Body of pancreas (tissue), 4 donors: Measurements from ENCODE around the gene B3GALNT2. TPM values are rescaled to one million over a fixed set of nuclear protein-coding genes. Genes with fewer than 3 reads are reported as not detected.
"Not testable (repeated sequence)": the region's sequence is repeated elsewhere in the genome, so short reads cannot be mapped to it uniquely, and the experiment has no call there.

Source experiments
- ATAC-seq: fragments of 150-250 bp; one replicate; pipeline ENCODE4 v1.9.1; 2016
- DNase-seq, 4 donors: peaks; one replicate each; pipeline ENCODE4 v3.0.0-alpha.2; 2019
- H3K27ac ChIP-seq, 4 donors: fragments of 200-600 bp; sonication (generic); 1 replicate in 3 of 4; 2 replicates in 1 of 4; pipeline versions ENCODE4 v1.5.1 to v1.6.1; 2016 to 2019; ENCODE audit warnings: mild to moderate bottlenecking in 1 of 4, mixed read lengths in 1 of 4, moderate library complexity in 1 of 4
- H3K27me3 ChIP-seq, 2 donors: fragments of 200-600 bp; sonication (generic); one replicate each; pipeline ENCODE4 v1.6.0; 2016; ENCODE audit warnings: mild to moderate bottlenecking in 1 of 2
- H3K36me3 ChIP-seq, 2 donors: fragments of 200-600 bp; sonication (generic); replicated peaks in 1 of 2; 2 replicates each; pipeline ENCODE4 v1.5.1; 2016; ENCODE audit warnings: low read depth in 2 of 2; ENCODE audit not compliant: insufficient read depth in 1 of 2
- H3K4me1 ChIP-seq: fragments of 200-600 bp; sonication (generic); one replicate; pipeline ENCODE4 v1.6.0; 2016
- H3K4me3 ChIP-seq, 2 donors: fragments of 200-600 bp; sonication (generic); 1 replicate in 1 of 2; 2 replicates in 1 of 2; pipeline ENCODE4 v1.5.1; 2016 to 2019
- H3K9me3 ChIP-seq, 3 donors: fragments of 200-600 bp; sonication (generic); 1 replicate in 2 of 3; 2 replicates in 1 of 3; pipeline ENCODE4 v1.5.1; 2016
- CTCF ChIP-seq, 7 experiments: fragments of 450-650 bp in 4 of 7; fragments of 200-600 bp in 3 of 7; sonication (generic) in 3 of 7; IDR thresholded peaks; one replicate each; pipeline ENCODE4 v1.5.1; 2016 to 2019; ENCODE audit warnings: antibody characterized with exemption in 7 of 7
- POLR2A ChIP-seq, 3 donors: fragments of 450-650 bp; IDR thresholded peaks; one replicate each; pipeline ENCODE4 v1.6.1; 2016; ENCODE audit warnings: antibody characterized with exemption in 3 of 3, mild to moderate bottlenecking in 2 of 3
- WGBS, 2 donors: methylation state at CpG; one replicate each; pipeline ENCODE4 v1.1.5; 2017; 5-methylcytosine and 5-hydroxymethylcytosine counted together
- intact Hi-C: fragments of 100-400 bp; cut with DNase I; formaldehyde crosslinking; loops from one replicate; pipeline ENCODE4 v1.15.1; 2023
- total RNA-seq, 2 donors: library from RNA; depleted of rRNA; stranded (reverse); fragments of >200 nt; gene quantifications; one replicate each; pipeline ENCODE4 v1.1.0, GENCODE V29; 2016

B3GALNT2 gene
- total RNA-seq, 2 donors from 2014 or later = 33.6 to 52.9 TPM

GRCh38 chr1:235468004-235468403, 36.2 kb downstream of the B3GALNT2 start:
- peaks cover 0 to 19% of the 10 kb centered on the region in 2 donors for H3K36me3 ChIP-seq
- DNase-seq (peak in 1 of 4 donors; percentile 13), ATAC-seq (no peak)

GRCh38 chr1:235465066-235465465, 39.2 kb downstream of the B3GALNT2 start:
- H3K9me3 ChIP-seq = no peaks in the 10 kb centered on the region
- no peak for DNase-seq
- peaks cover 0 to 20% of the 10 kb centered on the region in 2 donors for H3K36me3 ChIP-seq
- ATAC-seq = no peak
- H3K4me1 ChIP-seq = no peaks in the 10 kb centered on the region
- no peak for TF ChIP-seq CTCF (IDR thresholded peaks at IDR 0.05)
- TF ChIP-seq POLR2A (IDR thresholded peaks at IDR 0.05) = no peak
- intact Hi-C loops = no loop called here
- H3K27ac ChIP-seq = no peak overlapping the region
- H3K27me3 ChIP-seq = no peaks in the 10 kb centered on the region
- WGBS, 2 donors = 98% methylated on average over 3 of the region's 3 CpGs
- H3K4me3 ChIP-seq = no peak overlapping the region

More at GRCh38 chr1:235468004-235468403, 36.2 kb downstream of the B3GALNT2 start:
- Histone ChIP-seq H3K27me3 (no peaks in the 10 kb centered on the region), H3K4me1 (no peaks in the 10 kb centered on the region), H3K27ac (peak overlapping the region in 1 of 4 donors; percentile 13), H3K9me3 (no peaks in the 10 kb centered on the region), H3K4me3 (no peak overlapping the region)
- intact Hi-C loops = no loop called here
- 57 to 58% methylated on average over 3 of the region's 3 CpGs for WGBS, 2 donors
- TF ChIP-seq CTCF (IDR thresholded peaks at IDR 0.05) (no peak), POLR2A (IDR thresholded peaks at IDR 0.05) (no peak)

GRCh38 chr1:235462832-235463231, 41.4 kb downstream of the B3GALNT2 start:
- ATAC-seq, H3K4me3 ChIP-seq, H3K4me1 ChIP-seq, H3K27me3 ChIP-seq, H3K9me3 ChIP-seq, H3K27ac ChIP-seq, DNase-seq, intact Hi-C loops: not testable (repeated sequence)
- peaks cover 0 to 13% of the 10 kb centered on the region in 2 donors for H3K36me3 ChIP-seq
- 94 to 97% methylated on average over 3 of the region's 3 CpGs for WGBS, 2 donors

GRCh38 chr1:235461954-235462353, 42.3 kb downstream of the B3GALNT2 start:
- TF ChIP-seq POLR2A (IDR thresholded peaks at IDR 0.05) (no peak), CTCF (IDR thresholded peaks at IDR 0.05) (no peak)
- no peak overlapping the region for H3K27ac ChIP-seq
- no peak overlapping the region for H3K4me3 ChIP-seq
- no peaks in the 10 kb centered on the region for H3K27me3 ChIP-seq
- peaks cover 0 to 13% of the 10 kb centered on the region in 2 donors for H3K36me3 ChIP-seq
- 74 to 95% methylated on average over 1 of the region's 1 CpG for WGBS, 2 donors
- no peak for DNase-seq
- intact Hi-C loops = no loop called here
- H3K4me1 ChIP-seq = no peaks in the 10 kb centered on the region
- H3K9me3 ChIP-seq = no peaks in the 10 kb centered on the region
- ATAC-seq = no peak

- Histone ChIP-seq H3K4me1 (no peaks in the 10 kb centered on the region), H3K4me3 (no peak overlapping the region), H3K27me3 (no peaks in the 10 kb centered on the region), H3K27ac (no peak overlapping the region), H3K9me3 (no peaks in the 10 kb centered on the region), H3K36me3 (peaks cover 0 to 8% of the 10 kb centered on the region in 2 donors)
- WGBS, 2 donors = 80 to 87% methylated on average over 5 of the region's 5 CpGs
- ATAC-seq (no peak), DNase-seq (no peak)
- intact Hi-C loops = no loop called here
- TF ChIP-seq POLR2A (IDR thresholded peaks at IDR 0.05) = no peak
Observed at GRCh38 chr1:235460770-235461169, 43.5 kb downstream of the B3GALNT2 start.

GRCh38 chr1:235457856-235458255, 46.4 kb downstream of the B3GALNT2 start:
- H3K27me3 ChIP-seq, H3K9me3 ChIP-seq, intact Hi-C loops, H3K4me1 ChIP-seq, ATAC-seq, H3K4me3 ChIP-seq, DNase-seq, H3K27ac ChIP-seq: not testable (repeated sequence)
- WGBS, 2 donors = 90 to 95% methylated on average over 7 of the region's 7 CpGs
- H3K36me3 ChIP-seq = peaks cover 0 to 15% of the 10 kb centered on the region in 2 donors
